ENCODE results near the gene AP2A1.
"Not testable (repeated sequence)": the region's sequence is repeated elsewhere in the genome, so short reads cannot be mapped to it uniquely, and the experiment has no call there.

The AP2A1 gene

GRCh38 chr19:49814010-49814409 lies 47.2 kb downstream of the AP2A1 start:
- peak overlapping the region; percentile 74 for H3K27ac ChIP-seq
- no peak for TF ChIP-seq ZFX (IDR thresholded peaks at IDR 0.05; ENCODE audit: borderline replicate concordance)
- TF ChIP-seq CTCF (IDR thresholded peaks at IDR 0.05) = no peak

GRCh38 chr19:49816590-49816989 lies 49.8 kb downstream of the AP2A1 start:
- H3K27ac ChIP-seq = peak overlapping the region; percentile 82
- TF ChIP-seq CTCF (IDR thresholded peaks at IDR 0.05) (no peak), ZFX (IDR thresholded peaks at IDR 0.05; ENCODE audit: borderline replicate concordance) (no peak)

GRCh38 chr19:49817964-49818648 lies 51.3 kb downstream of the AP2A1 start, which contains the start of gene MED25:
MED25 (plus strand) TSS chr19:49818289; CDS start chr19:49818342, 53 bp downstream.
- TF ChIP-seq ZFX (IDR thresholded peaks at IDR 0.05; ENCODE audit: borderline replicate concordance) (no peak), CTCF (IDR thresholded peaks at IDR 0.05) (0 out of 2 replicates have a peak, but pooled peaks have one; percentile 6)
- H3K27ac ChIP-seq = peak within 1 kb of the TSS; percentile 82

GRCh38 chr19:49818649-49819370 lies 52.0 kb downstream of the AP2A1 start:
- peak overlapping the region; percentile 82 for H3K27ac ChIP-seq
- TF ChIP-seq ZFX (IDR thresholded peaks at IDR 0.05; ENCODE audit: borderline replicate concordance) = no peak
- no peak for TF ChIP-seq CTCF (IDR thresholded peaks at IDR 0.05)

GRCh38 chr19:49819452-49820115 lies 52.8 kb downstream of the AP2A1 start:
- H3K27ac ChIP-seq = not testable (repeated sequence)

- TF ChIP-seq ZFX (IDR thresholded peaks at IDR 0.05; ENCODE audit: borderline replicate concordance) = no peak
- no peak for TF ChIP-seq CTCF (IDR thresholded peaks at IDR 0.05)
- H3K27ac ChIP-seq = no peak overlapping the region
Observed at GRCh38 chr19:49820125-49820524, 53.3 kb downstream of the AP2A1 start.

GRCh38 chr19:49823472-49823871 lies 56.7 kb downstream of the AP2A1 start:
- TF ChIP-seq CTCF (IDR thresholded peaks at IDR 0.05) = no peak
- no peak for TF ChIP-seq ZFX (IDR thresholded peaks at IDR 0.05; ENCODE audit: borderline replicate concordance)
- H3K27ac ChIP-seq = no peak overlapping the region
